GM23248 (cell line): Measurements from ENCODE around the gene RARB.

ENCODE experiments used
- EZH2 ChIP-seq: fragments of 200-600 bp; sonication (generic); IDR thresholded peaks from 2 replicates; pipeline ENCODE4 v1.6.1; 2018; ENCODE audit warnings: antibody characterized with exemption, mild to moderate bottlenecking; ENCODE audit not compliant: insufficient read depth, poor library complexity, severe bottlenecking
- EZH2phosphoT487 ChIP-seq: fragments of 200-600 bp; sonication (generic); IDR thresholded peaks from 2 replicates; pipeline ENCODE4 v1.6.1; 2018; ENCODE audit warnings: antibody characterized with exemption, moderate library complexity, mild to moderate bottlenecking, low read depth; ENCODE audit not compliant: insufficient read depth

GRCh38 chr3:25473246-25473645 lies 45.2 kb downstream of the RARB start:
- no peak for TF ChIP-seq EZH2
- no peak for TF ChIP-seq EZH2phosphoT487
